GM19099 (cell line): ENCODE measurements around the gene FAM162A.

Experiments used
- POLR2A ChIP-seq: IDR thresholded peaks from 3 replicates; pipeline ENCODE4 v1.6.1; 2011; ENCODE audit warnings: low read depth; ENCODE audit not compliant: insufficient read length; ENCODE audit errors: extremely low read depth

FAM162A gene

DNA sequence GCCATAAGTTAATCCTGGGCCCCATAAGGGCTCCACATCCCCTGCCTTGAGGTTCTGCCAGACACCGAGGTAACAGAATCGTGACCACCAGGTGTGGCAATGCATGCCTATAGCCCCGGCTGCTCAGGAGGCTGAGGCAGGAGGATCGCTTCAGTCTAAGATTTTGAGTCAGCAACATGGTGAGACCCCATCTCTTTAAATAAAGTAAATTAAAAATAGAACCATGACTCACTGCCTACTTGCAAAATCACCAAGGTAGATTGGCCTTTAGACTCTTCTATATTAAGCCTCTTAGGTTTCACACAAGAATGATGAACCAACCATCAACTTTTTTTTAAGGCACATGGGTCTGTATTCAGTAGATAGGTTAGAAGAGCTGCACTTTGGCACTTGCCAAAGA is 22.2 kb downstream of the FAM162A start:
- no peak for TF ChIP-seq POLR2A

DNA sequence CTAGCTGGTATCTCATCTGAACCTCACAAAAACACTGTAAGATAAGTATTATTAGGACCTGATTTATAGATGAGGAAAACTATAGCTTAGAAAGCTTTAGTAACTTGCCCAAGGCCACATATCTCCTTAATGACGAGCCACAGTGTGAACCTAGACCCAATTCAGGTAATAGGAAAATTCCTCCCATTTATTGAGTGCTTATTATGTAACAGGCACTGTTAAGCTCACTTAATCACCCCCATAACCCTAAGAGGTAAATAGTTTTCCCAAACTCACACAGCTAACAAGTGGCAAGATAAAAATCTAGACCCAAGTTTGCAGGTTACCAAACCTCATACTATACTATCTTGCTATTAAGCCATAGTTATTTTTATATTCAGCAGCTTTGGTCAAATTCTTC is 24.0 kb downstream of the FAM162A start:
- no peak for TF ChIP-seq POLR2A

DNA sequence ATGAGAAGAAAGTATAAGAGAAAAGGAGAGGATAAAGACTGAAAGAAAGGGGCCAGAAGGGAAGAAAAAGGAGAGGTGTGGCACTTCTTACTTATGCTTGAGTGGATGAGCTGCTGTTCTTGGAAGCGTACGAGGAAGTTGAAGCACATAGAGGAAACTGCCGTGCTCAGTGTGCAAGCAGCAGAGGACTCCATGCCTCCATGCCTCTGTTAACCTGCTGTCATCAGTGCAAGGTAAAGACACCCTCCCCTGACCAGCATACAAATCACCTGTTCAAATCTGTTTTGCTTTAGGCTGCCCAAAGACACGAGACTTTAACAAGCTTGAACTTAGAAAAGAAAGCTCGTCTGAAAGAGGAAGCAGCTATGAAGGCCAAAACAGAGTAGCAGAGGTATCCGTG is 25.5 kb downstream of the FAM162A start:
- no peak for TF ChIP-seq POLR2A

DNA sequence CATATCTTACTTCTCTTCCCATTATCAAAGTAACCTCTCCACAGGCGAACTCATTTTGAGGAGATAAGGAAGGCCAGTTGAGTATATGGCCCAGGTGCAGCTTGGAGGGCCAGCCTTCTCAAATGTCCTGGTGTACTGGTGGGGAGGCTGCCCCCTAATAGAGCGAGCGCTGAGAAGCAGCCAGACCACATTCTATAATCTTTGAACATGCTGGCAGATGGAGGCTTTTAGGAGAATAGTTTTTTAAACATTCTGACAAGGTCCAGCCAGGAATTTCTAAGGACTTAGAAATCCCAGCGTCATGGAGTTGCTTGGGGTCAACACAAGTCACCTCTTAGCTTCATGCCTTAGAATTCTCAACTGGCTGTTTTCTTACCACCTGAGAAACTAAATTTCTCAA is 26.1 kb downstream of the FAM162A start:
- TF ChIP-seq POLR2A = no peak

DNA sequence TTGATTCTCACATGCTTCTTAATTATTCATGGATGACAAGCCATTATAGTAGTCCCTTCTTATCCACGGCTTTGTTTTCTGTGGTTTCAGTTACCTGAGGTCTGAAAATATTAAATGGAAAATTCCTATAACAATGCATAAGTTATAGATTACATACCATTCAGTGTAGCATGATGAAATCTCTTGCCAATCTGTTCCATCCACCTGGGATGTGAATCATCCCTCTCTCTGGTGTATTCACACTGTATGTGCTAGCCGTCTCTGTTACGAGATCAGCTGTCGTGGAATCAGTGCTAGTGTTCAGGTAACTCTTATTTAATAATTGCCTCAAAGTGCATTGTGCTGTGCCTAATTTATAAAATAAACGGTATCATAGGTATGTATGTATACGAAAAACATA is 26.7 kb downstream of the FAM162A start:
- TF ChIP-seq POLR2A = no peak

DNA sequence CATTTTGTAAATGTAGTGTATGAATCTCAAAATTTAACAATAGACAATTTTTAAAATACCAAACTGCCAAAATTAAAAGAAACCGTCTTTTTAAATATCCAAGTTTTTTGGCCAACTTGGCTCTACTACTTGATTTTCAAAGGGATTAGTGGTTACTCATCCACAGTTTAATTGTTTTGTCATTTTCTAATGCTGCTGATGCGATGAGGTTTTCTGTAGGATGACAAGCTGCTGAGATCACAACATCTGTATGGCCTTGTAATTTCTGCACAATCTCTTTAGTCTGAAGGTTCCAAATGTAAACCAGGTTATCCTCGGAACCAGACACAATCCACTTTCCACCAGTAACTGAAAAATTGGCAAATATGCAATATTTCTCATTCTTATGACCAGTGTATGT is 30.4 kb downstream of the FAM162A start:
- TF ChIP-seq POLR2A = no peak

DNA sequence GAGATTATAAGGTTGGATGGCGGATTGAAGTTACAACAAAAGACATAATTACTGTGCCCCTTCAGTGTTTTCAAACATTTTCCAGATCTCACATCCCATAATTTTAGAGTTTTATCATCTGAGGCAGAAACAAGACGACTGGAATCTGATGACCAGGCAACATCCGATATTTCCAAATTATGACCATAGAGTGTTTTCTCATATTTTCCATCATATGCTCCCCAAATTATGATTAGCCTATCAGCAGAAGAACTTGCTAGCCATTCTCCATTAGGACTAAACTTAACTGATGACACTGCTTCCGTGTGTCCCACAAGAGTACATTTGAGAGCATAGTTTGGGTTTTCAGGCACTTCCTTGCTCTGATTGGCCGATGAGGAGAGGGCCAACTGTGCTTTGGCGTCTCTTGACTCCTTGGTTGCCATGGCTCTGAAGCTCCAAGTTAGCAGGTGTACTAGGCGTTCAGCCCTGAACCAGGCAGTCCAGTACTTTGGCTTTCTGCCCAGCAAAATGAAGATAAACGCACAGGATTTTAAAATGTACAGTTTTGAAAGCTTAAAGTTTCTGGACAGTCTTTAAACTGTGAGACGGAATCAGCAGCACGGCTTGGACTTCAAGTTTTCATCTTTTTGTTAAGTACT is 31.2 kb downstream of the FAM162A start:
- TF ChIP-seq POLR2A = no peak

DNA sequence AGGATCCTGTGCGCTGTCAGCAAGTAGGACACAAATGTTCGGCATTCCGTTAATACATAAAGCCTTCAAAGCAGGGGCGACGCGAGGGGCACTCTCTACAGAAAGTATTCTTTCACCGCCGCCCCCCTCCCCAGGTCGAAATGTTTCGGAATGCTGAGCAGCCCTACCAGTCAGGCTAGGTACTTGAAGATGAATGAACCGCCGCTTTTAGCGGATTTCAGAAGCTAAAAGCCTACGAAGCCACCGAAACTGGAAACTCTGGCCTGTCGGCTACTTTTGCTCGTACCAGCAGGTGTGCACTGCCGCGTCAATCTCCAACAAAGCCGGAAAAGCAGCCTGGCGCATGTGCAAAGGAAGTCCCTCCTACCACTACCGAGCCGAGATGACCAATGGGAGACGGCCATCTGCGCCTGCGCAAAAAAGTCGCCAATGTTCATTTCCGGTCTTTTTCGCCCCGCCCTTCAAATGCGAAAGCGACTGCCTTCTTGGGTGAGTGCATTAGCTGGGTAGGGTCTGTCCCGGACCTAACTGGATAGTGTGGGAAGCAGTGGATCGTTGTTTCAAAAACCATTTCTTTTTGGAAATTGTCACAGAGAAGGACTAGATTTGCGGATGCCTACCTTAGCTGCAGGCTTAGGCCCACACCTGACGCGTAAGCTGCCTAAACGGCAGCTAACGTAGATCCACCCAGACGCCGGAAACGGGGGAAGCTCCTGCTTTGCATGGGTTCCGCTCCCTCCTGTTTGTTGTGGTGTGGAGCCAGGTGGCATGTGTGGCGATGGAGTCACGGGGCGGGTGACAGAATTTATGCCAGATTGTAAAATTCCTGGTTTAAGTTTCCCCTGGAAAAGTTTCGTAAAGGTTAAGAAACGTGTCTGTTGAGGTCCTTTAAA is 32.0 kb downstream of the FAM162A start, which contains the start of gene WDR5B:
Gene WDR5B, minus strand, starts transcription at position 301 of the 893 bp plus-strand sequence. CDS start 534 bp downstream, outside the sequence.
- TF ChIP-seq POLR2A = peak; percentile 96

DNA sequence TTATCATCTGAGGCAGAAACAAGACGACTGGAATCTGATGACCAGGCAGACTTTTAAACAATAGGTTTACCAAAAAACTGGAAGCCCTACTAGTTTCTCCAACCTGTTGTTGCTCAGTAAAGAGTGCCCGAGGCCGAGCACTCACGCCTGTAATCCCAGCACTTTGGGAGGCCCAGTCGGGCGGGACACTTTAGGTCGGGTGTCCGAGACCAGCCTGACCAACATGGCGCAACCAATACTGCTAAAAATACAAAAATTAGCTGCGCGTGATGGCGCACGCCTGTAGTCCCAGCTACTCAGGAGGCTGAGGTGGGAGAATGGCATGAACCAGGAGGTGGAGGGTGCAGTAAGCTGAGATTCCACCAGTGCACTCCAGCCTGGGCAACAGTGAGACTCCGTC is 33.0 kb downstream of the FAM162A start:
- TF ChIP-seq POLR2A = no peak

DNA sequence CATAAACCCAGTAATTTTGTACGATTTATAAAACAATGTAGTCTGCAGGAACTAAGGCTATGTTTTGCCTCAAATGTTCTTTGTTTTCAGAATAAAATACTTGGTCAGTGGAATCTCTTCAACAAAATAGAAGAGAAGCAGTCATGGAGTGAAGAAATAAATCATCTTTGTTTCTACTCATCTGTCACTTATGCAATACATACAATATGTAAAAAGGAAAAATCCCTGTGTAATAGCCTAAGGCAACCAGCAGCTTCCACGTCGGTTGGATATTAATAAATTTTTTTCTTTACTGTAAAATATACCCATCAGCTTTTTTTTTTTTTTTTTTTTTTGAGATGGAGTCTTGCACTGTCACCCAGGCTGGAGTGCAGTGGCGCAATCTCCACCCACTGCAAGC is 37.1 kb downstream of the FAM162A start:
- no peak for TF ChIP-seq POLR2A

DNA sequence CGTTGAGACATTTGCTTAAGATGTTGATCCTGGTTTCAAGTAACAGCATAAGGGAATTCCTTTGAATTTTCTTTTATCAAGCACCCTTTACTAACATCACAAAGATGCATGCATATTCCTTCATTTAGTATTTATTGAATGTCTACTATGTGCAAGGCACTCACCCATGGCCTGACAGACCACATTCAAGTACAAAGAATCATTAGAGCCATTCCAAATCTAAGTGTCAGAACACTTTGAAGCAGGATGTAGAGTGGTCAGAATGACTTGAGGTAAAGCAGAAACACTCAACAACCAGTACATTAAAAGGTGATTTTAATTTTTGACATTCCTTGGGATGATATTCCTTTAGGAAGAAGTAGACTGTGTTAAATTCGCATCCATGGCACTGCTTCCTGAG is 37.9 kb downstream of the FAM162A start:
- TF ChIP-seq POLR2A = no peak

DNA sequence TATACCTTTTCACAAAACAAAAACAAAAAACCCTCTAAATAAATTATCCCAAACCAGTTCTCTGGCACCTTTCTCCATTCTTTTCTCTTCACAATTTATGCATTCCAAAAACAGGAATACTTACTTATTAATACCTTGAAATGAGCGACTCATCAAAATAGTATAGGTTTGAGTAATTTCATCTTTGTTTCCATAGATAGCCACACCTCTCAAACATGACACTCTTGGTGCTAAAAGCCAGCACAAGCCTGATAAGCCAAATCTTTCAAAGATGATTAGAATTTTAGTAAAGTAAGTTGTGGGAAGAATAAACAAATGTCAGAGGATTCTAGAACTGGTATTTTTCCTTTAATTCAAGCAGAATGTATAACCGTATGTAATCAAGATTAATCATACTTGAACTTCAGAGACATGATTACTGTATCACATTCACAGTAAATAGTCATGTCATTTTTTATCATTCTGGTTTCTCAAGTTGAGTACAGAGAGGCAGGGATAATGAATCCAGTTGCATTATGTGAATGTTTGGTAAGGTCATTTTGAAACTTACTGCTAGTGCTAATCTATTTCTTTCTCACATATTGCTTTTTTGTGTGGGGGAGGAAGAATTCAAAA is 44.0 kb downstream of the FAM162A start:
- TF ChIP-seq POLR2A = no peak

DNA sequence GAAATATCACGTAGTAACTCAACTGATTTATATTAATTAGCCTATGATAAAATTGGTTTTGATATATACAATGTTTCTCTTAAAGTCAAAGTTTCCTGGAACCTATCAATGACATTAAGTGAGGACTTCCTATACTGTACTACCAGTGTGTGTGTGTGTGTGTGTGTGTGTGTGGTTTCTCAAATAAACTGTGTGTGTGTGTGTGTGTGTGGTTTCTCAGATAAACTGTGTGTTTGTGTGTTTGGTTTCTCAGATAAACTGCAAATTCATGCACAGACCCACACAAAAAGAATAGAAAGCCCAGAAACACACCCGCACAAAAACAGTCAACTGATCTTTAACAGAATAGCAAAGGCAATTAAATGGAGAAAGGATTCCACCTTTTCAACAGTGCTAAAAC is 46.4 kb downstream of the FAM162A start:
- TF ChIP-seq POLR2A = no peak

DNA sequence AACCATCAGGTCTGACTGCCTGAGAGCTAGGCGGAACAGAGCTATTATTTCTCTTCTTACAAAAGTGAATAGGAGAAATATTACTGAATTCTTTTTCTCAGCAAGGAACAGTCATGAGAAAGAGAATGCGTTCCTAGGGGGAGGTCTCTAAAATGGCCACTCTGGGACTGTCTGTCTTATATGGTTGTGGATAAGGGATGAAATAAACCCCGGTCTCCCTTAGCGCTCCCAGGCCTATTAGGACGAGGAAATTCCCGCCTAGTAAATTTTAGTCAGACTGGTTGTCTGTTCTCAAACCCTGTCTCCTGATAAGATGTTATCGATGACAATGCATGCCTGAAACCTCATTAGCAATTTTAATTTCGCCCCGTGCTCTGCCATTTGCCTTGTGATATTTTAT is 52.0 kb downstream of the FAM162A start:
- no peak for TF ChIP-seq POLR2A

DNA sequence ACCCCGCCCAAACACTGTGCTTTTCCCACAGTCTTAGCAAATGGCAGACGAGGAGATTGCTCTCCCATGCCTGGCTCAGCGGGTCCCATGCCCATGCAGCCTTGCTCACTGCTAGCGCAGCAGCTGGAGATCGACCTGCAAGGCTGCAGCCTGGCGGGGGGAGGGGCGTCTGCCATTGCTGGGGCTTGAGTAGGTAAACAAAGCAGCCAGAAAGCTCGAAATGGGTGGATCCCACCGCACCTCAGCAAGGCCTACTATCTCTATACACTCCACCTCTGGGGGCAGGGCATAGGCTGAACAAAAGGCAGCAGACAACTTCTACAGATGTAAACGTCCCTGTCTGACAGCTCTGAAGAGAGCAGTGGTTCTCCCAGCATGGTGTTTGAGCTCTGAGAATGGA is 59.1 kb downstream of the FAM162A start:
- no peak for TF ChIP-seq POLR2A

DNA sequence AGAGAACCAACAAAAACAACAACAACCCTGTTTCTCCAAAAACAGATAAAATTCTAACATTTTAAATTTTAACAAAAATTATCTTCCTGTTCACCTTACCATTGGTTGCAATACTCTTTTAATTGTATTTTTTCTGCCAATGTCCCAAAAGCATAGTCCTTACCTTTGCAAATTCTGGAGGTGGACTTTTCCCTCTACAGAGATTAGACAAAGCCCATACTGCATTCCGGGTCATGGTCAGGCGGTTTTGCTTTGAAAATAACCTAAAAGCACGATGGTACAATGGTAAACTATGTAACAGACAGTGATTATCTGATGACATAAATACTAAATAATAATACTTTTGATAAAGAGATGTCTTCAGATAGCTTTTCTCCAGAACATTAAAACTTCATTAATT is 67.4 kb downstream of the FAM162A start:
- no peak for TF ChIP-seq POLR2A
